Karpas-422 (cell line): Measurements from ENCODE around the gene STK11. TPM values are rescaled to one million over a fixed set of nuclear protein-coding genes. Genes with fewer than 3 reads are reported as not detected.

Experiments used
- DNase-seq: peaks from one replicate; pipeline ENCODE4 v3.0.0-alpha.2; 2015
- H2AFZ ChIP-seq: fragments of 200-600 bp; sonication (generic); 2 replicates; pipeline ENCODE4 v1.6.1; 2014; ENCODE audit warnings: antibody characterized with exemption, low read length, mixed read lengths
- H3K27ac ChIP-seq: fragments of 200-600 bp; sonication (generic); 2 replicates; pipeline ENCODE4 v1.5.1; 2014; ENCODE audit warnings: mild to moderate bottlenecking, low read length, moderate library complexity
- H3K27me3 ChIP-seq: fragments of 200-600 bp; sonication (generic); 2 replicates; pipeline ENCODE4 v1.6.1; 2014; ENCODE audit warnings: low read length, mixed read lengths
- H3K36me3 ChIP-seq: fragments of 200-600 bp; sonication (generic); 2 replicates; pipeline ENCODE4 v1.6.1; 2014; ENCODE audit warnings: low read length, mixed read lengths; ENCODE audit not compliant: insufficient read depth
- H3K4me1 ChIP-seq: fragments of 200-600 bp; sonication (generic); 2 replicates; pipeline ENCODE4 v1.6.1; 2014; ENCODE audit warnings: mild to moderate bottlenecking, low read length, mixed read lengths
- H3K4me2 ChIP-seq: fragments of 200-600 bp; sonication (generic); 2 replicates; pipeline ENCODE4 v1.6.1; 2014; ENCODE audit warnings: low read length, low read depth, mild to moderate bottlenecking; ENCODE audit not compliant: poor library complexity, severe bottlenecking
- H3K4me3 ChIP-seq: fragments of 200-600 bp; sonication (generic); 2 replicates; pipeline ENCODE4 v1.5.1; 2014; ENCODE audit warnings: mild to moderate bottlenecking, antibody characterized with exemption, low read length, mixed read lengths
- H3K79me2 ChIP-seq: fragments of 200-600 bp; sonication (generic); 2 replicates; pipeline ENCODE4 v1.6.1; 2014; ENCODE audit warnings: mild to moderate bottlenecking, low read length, mixed read lengths
- H3K9ac ChIP-seq: fragments of 200-600 bp; sonication (generic); 2 replicates; pipeline ENCODE4 v1.6.0; 2014; ENCODE audit warnings: low read length
- H3K9me2 ChIP-seq: fragments of 200-600 bp; sonication (generic), shearing (Covaris generic); replicated peaks from 2 replicates; pipeline ENCODE4 v1.6.0; 2014; ENCODE audit warnings: mild to moderate bottlenecking, low read length, moderate library complexity; ENCODE audit not compliant: insufficient read depth
- H3K9me3 ChIP-seq: fragments of 300-700, 200-600 bp; sonication (generic); 2 replicates; pipeline ENCODE4 v1.6.1; 2014; ENCODE audit warnings: low read length, mixed read lengths
- H4K20me1 ChIP-seq: fragments of 200-600 bp; sonication (generic); 2 replicates; pipeline ENCODE4 v1.6.1; 2014; ENCODE audit warnings: mild to moderate bottlenecking, antibody characterized with exemption, low read length, low read depth; ENCODE audit not compliant: insufficient read depth
- total RNA-seq: library from RNA; depleted of rRNA; stranded (reverse); fragments of >200 nt; shearing (Covaris generic); gene quantifications from 2 replicates; pipeline ENCODE4 v1.2.3, GENCODE V29; 2014; ENCODE audit warnings: low replicate concordance

Gene STK11
- total RNA-seq, 1 experiment from 2014 or later: 40.3 TPM

GRCh38 chr19:1211494-1212234, 6.1 kb downstream of the STK11 start:
- peaks cover 88% of the 10 kb centered on the region for H3K79me2 ChIP-seq
- no peaks in the 10 kb centered on the region for H3K9me3 ChIP-seq
- H3K4me2 ChIP-seq: no peak overlapping the region
- no peak overlapping the region for H3K9ac ChIP-seq
- H4K20me1 ChIP-seq: peaks cover 28% of the 10 kb centered on the region
- peaks cover 4% of the 10 kb centered on the region; the same call in 1 of the 2 replicates for H3K36me3 ChIP-seq
- no peaks in the 10 kb centered on the region for H3K9me2 ChIP-seq
- H3K4me3 ChIP-seq: no peak overlapping the region
- H3K27ac ChIP-seq: no peak overlapping the region
- H2AFZ ChIP-seq: no peak overlapping the region
- DNase-seq: no peak
- H3K4me1 ChIP-seq: peaks cover 12% of the 10 kb centered on the region
- H3K27me3 ChIP-seq: no peaks in the 10 kb centered on the region

DNA sequence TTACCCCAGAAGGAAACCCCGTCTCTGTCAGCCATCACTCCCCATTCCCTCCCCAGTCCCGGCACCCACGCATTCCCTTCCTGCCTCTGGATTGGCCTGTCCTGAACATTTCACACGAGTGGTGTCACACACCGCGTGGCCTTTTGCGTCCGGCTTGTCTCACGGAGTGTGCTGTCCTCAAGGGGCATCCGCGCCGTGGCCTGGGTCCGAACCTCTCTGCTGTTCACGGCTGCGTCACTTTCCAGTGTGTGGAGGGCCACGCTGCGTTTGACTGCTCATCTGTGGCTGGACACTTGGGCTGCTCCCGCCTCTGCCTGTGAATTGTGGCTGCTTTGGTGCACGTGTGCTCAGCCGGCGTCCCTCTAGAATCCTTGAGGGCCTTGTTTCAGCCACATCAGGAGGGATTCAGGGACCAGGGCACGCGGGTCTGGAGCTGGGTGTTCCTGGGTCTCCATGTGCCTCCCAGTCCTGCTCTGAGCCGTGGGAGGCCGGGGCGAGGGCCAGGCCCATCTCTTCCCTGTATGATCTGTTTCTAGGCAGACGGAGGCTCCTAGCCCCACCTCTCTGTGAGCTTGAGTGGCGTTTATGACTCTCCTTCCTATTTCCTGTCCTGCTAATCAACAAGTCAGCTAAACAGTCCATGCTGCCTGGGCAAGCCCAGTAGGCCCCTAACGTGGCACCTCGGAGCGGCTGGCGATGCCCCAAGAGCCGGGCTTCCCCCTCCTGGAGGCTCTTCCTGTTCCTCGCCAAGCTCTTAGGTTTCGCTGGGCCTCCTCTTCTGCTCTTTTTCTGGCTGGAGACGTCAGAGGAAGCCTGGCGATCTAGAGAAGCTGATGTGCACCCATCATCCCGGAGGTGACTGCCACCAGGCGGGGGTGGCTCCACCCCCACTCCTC, 8.1 kb downstream of the STK11 start:
- Histone ChIP-seq H4K20me1 (peaks cover 27% of the 10 kb centered on the region), H3K9me3 (no peaks in the 10 kb centered on the region), H2AFZ (no peak overlapping the region), H3K9ac (no peak overlapping the region), H3K79me2 (peaks cover 81% of the 10 kb centered on the region), H3K9me2 (no peaks in the 10 kb centered on the region), H3K4me3 (no peak overlapping the region), H3K27me3 (no peaks in the 10 kb centered on the region), H3K4me2 (no peak overlapping the region), H3K27ac (no peak overlapping the region), H3K4me1 (peaks cover 5% of the 10 kb centered on the region; the same call in 1 of the 2 replicates), H3K36me3 (peaks cover 4% of the 10 kb centered on the region; the same call in 1 of the 2 replicates)
- DNase-seq: no peak

DNA sequence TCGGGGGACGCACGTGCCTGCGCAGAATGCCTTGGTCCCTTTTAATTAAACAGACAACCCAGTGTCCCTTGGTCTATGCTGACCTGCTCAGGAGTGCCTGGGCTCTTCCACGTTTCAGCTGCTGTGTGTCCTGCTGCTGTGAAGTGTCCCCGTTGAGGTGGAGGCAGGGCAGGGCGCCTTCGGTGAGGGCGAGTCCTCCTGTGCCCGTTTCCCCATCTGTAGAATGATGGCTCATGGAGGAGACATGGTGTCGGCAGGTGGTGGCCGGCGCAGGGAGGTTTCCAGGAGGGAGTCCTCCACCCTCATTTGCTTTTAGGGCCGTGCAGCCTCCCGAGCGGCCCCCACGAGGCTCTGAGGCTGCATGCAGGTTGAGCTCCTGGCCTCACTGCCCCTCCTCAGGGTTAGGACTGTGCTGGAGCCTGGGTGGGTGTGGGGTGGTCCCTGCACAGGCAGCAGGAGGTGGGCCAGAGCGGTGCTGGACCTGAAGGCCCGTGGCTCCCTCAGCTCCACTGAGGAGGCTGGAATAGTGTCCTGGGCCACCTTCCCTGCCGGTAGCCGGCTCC, 8.8 kb downstream of the STK11 start:
- H3K36me3 ChIP-seq: peaks cover 4% of the 10 kb centered on the region; the same call in 1 of the 2 replicates
- H3K27ac ChIP-seq: no peak overlapping the region
- peaks cover 76% of the 10 kb centered on the region for H3K79me2 ChIP-seq
- H3K4me1 ChIP-seq: peaks cover 5% of the 10 kb centered on the region; the same call in 1 of the 2 replicates
- H3K9me2 ChIP-seq: no peaks in the 10 kb centered on the region
- peaks cover 23% of the 10 kb centered on the region for H4K20me1 ChIP-seq
- no peak overlapping the region for H2AFZ ChIP-seq
- H3K4me2 ChIP-seq: no peak overlapping the region
- no peak overlapping the region for H3K4me3 ChIP-seq
- no peaks in the 10 kb centered on the region for H3K27me3 ChIP-seq
- H3K9me3 ChIP-seq: no peaks in the 10 kb centered on the region
- H3K9ac ChIP-seq: no peak overlapping the region
- no peak for DNase-seq

DNA sequence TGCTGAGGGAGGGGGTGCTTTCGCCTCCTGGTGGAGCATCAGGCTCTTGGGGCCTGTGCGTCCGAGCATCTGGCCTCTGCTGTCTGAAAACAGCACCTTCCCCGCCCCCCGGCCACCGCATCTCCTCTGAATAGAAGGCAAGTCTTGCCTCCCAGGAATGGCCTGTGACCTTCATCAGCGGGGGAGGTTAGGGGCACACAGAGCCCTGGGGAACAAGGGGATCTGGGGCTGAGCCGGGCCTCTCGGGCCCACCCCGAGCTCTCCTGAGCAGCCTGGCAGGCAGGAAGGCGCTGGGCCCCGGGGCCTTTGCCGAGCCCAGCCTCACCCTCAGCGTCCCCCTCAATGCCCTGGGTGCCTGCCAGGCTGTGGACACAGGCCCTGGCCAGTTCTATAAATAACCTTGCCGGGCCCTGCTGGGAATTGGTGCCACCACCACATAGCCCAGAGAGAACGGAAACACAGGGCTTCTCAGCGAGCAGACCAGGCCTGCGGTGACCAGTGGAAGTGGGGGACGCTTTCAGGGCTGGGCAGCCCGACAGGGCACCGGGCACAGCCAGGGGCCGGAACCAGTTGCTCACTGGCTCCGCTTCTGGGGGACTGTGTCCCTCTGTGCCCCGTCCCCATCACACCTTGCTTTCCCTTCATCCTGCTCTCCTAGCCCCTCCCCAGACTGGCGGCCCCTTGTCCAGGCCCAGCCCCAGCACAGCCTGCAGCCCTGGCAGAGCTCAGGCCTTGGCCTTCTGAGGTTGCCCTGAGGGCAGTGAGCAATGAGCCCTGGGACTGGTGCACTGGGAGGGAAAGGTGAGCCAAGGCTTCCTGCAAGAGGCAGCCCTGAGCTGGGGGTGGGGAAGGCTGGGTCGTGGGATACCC, 9.5 kb downstream of the STK11 start:
- H4K20me1 ChIP-seq: peaks cover 17% of the 10 kb centered on the region
- H3K9me3 ChIP-seq: no peaks in the 10 kb centered on the region
- no peak overlapping the region for H2AFZ ChIP-seq
- peaks cover 3% of the 10 kb centered on the region; the same call in 1 of the 2 replicates for H3K36me3 ChIP-seq
- H3K27me3 ChIP-seq: no peaks in the 10 kb centered on the region
- no peak for DNase-seq
- peaks cover 70% of the 10 kb centered on the region for H3K79me2 ChIP-seq
- no peak overlapping the region for H3K27ac ChIP-seq
- H3K4me2 ChIP-seq: no peak overlapping the region
- H3K4me1 ChIP-seq: peaks cover 9% of the 10 kb centered on the region
- H3K4me3 ChIP-seq: no peak overlapping the region
- no peaks in the 10 kb centered on the region for H3K9me2 ChIP-seq
- H3K9ac ChIP-seq: no peak overlapping the region

DNA sequence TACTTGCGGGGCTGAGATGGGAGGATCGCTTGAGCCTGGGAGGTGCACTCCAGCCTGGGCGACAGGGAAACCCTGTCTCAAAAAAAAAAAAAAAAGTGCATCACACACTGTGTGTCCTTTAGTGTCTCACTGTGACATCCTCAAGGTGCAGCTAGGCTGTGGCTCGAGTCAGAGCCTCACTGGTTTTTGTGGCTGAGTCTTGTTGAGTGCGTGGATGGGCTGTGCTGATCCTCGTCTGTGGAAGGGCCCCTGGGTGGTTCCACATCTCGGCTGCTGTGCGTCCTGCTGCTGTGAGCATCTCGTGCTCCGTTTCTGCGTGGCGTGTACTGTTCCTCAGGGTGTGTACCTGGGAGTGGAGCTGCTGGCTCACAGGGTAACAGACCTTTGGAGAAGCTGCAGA, 11.2 kb downstream of the STK11 start:
- H3K4me1 ChIP-seq: peaks cover 15% of the 10 kb centered on the region
- H3K79me2 ChIP-seq: peaks cover 58% of the 10 kb centered on the region
- peaks cover 14% of the 10 kb centered on the region for H4K20me1 ChIP-seq
- no peak for DNase-seq
- H3K9ac ChIP-seq: no peak overlapping the region
- no peak overlapping the region for H3K4me2 ChIP-seq
- H3K27me3 ChIP-seq: no peaks in the 10 kb centered on the region
- H3K9me3 ChIP-seq: no peaks in the 10 kb centered on the region
- no peak overlapping the region for H3K27ac ChIP-seq
- H3K9me2 ChIP-seq: no peaks in the 10 kb centered on the region
- no peak overlapping the region for H3K4me3 ChIP-seq
- H3K36me3 ChIP-seq: no peaks in the 10 kb centered on the region
- H2AFZ ChIP-seq: no peak overlapping the region

- H3K27me3 ChIP-seq: no peaks in the 10 kb centered on the region
- H3K9me3 ChIP-seq: no peaks in the 10 kb centered on the region
- no peaks in the 10 kb centered on the region for H3K36me3 ChIP-seq
- H3K27ac ChIP-seq: no peak overlapping the region
- peaks cover 14% of the 10 kb centered on the region for H4K20me1 ChIP-seq
- H3K4me1 ChIP-seq: peaks cover 15% of the 10 kb centered on the region
- no peak overlapping the region for H2AFZ ChIP-seq
- peaks cover 52% of the 10 kb centered on the region for H3K79me2 ChIP-seq
- no peak overlapping the region for H3K4me2 ChIP-seq
- DNase-seq: no peak
- H3K9ac ChIP-seq: no peak overlapping the region
- H3K9me2 ChIP-seq: no peaks in the 10 kb centered on the region
- H3K4me3 ChIP-seq: no peak overlapping the region
These were observed 11.8 kb downstream of the STK11 start for GRCh38 chr19:1217366-1217765.

DNA sequence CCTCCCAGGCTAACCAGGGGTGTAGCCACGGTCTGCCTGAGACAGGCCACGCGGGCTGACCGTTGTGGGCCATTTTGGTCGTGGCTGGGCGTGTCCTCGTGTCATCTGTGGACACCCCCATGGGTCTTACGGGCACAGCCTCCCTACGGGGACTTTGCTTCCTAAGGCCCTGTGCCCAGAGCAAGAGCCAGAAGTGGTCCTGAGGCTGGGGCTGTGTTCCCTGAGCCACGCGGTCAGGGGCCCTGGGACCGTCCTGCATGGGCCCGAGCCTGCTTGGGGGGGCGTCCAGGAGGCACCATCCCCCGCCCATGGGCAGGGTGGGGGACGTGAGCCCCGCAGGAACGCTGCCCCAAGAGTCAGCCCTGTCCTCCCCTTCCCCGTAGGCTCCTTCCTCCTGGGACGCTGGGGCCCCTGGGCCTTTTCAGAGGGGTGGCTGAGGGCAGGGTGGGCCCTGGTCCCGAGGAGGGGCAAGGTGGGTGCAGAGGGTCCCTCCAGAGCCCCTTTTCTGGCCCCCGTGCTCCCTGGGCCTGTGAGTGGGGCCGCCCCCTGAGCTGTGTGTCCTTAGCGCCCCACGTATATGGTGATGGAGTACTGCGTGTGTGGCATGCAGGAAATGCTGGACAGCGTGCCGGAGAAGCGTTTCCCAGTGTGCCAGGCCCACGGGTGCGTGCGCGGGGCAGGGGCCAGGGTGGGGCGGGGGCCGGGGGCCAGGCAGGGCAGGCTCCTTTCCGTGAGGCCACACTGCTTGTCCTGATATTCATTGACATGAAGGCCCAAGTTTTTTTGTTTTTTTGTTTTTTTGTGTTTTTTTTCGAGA, 13.4 kb downstream of the STK11 start:
- H3K27ac ChIP-seq: no peak overlapping the region
- H3K36me3 ChIP-seq: no peaks in the 10 kb centered on the region
- H4K20me1 ChIP-seq: peaks cover 16% of the 10 kb centered on the region
- no peaks in the 10 kb centered on the region for H3K9me3 ChIP-seq
- H3K4me1 ChIP-seq: peaks cover 15% of the 10 kb centered on the region
- H3K4me2 ChIP-seq: no peak overlapping the region
- H3K9ac ChIP-seq: no peak overlapping the region
- H3K27me3 ChIP-seq: no peaks in the 10 kb centered on the region
- DNase-seq: no peak
- no peaks in the 10 kb centered on the region for H3K9me2 ChIP-seq
- H2AFZ ChIP-seq: no peak overlapping the region
- H3K4me3 ChIP-seq: no peak overlapping the region
- peaks cover 39% of the 10 kb centered on the region for H3K79me2 ChIP-seq
